DND-41 (cell line): ENCODE measurements around the gene IL3RA.

ENCODE experiments used
- ATAC-seq: fragments of 200-7000 bp; cut with Tn5 transposase; 3 replicates; pipeline ENCODE4 v1.9.1; 2021; ENCODE audit warnings: low read depth; ENCODE audit not compliant: insufficient read depth
- DNase-seq: peaks from one replicate; pipeline ENCODE4 v3.0.0-alpha.2; 2020
- H2AFZ ChIP-seq: 2 replicates; pipeline ENCODE4 v1.6.0; 2012; ENCODE audit warnings: low read depth, low read length
- H3K27ac ChIP-seq: 2 replicates; pipeline ENCODE4 v1.5.1; 2012; ENCODE audit warnings: low read length, inconsistent platforms
- H3K27me3 ChIP-seq: fragments of 200-600 bp; sonication (generic); 2 replicates; pipeline ENCODE4 v1.6.0; 2012; ENCODE audit warnings: low read length, mild to moderate bottlenecking, inconsistent platforms; ENCODE audit not compliant: insufficient read depth, poor library complexity
- H3K36me3 ChIP-seq: 2 replicates; pipeline ENCODE4 v1.5.1; 2012; ENCODE audit warnings: low read length, inconsistent platforms; ENCODE audit not compliant: insufficient read depth
- H3K4me1 ChIP-seq: 2 replicates; pipeline ENCODE4 v1.5.1; 2012; ENCODE audit warnings: mild to moderate bottlenecking, low read length; ENCODE audit not compliant: insufficient read depth
- H3K4me2 ChIP-seq: 2 replicates; pipeline ENCODE4 v1.6.0; 2012; ENCODE audit warnings: mild to moderate bottlenecking, moderate library complexity, low read length, inconsistent platforms; ENCODE audit not compliant: insufficient read depth
- H3K4me3 ChIP-seq, 2 experiments: fragments of 200-600 bp in 1 of 2; shearing (Covaris generic) in 1 of 2; 2 replicates each; pipeline ENCODE4 v1.5.1; 2012 to 2016; ENCODE audit warnings: inconsistent platforms in 2 of 2, low read length in 2 of 2, mild to moderate bottlenecking in 2 of 2, low read depth in 1 of 2, moderate library complexity in 1 of 2
- H3K79me2 ChIP-seq: 2 replicates; pipeline ENCODE4 v1.6.0; 2012; ENCODE audit warnings: low read length, inconsistent platforms; ENCODE audit not compliant: insufficient read depth
- H3K9ac ChIP-seq: 2 replicates; pipeline ENCODE4 v1.6.0; 2012; ENCODE audit warnings: low read depth, mild to moderate bottlenecking, inconsistent platforms, low read length, moderate library complexity
- H3K9me3 ChIP-seq: 2 replicates; pipeline ENCODE4 v1.5.1; 2012; ENCODE audit warnings: low read length, moderate library complexity, mild to moderate bottlenecking, inconsistent platforms; ENCODE audit not compliant: insufficient read depth, severe bottlenecking
- H4K20me1 ChIP-seq: 2 replicates; pipeline ENCODE4 v1.6.0; 2012; ENCODE audit warnings: low read length; ENCODE audit not compliant: insufficient read depth
- EZH2 ChIP-seq: IDR thresholded peaks from 3 replicates; pipeline ENCODE4 v1.6.1; 2012; ENCODE audit warnings: borderline replicate concordance, low read depth, mild to moderate bottlenecking, moderate library complexity, low read length, inconsistent platforms; ENCODE audit not compliant: severe bottlenecking
- TF ChIP-seq, protein P1 (sequence below): IDR thresholded peaks from 2 replicates; pipeline ENCODE4 v1.5.1; 2012; ENCODE audit warnings: borderline replicate concordance, low read length, moderate library complexity, mild to moderate bottlenecking; ENCODE audit not compliant: poor library complexity, severe bottlenecking; ENCODE audit errors: extremely low read depth

Gene IL3RA

GRCh38 chrX:1416965-1417760, 80.6 kb downstream of the IL3RA start:
- DNase-seq: no peak
- no peak overlapping the region for H3K27ac ChIP-seq
- no peak for TF ChIP-seq EZH2
- TF ChIP-seq, protein P1, sequence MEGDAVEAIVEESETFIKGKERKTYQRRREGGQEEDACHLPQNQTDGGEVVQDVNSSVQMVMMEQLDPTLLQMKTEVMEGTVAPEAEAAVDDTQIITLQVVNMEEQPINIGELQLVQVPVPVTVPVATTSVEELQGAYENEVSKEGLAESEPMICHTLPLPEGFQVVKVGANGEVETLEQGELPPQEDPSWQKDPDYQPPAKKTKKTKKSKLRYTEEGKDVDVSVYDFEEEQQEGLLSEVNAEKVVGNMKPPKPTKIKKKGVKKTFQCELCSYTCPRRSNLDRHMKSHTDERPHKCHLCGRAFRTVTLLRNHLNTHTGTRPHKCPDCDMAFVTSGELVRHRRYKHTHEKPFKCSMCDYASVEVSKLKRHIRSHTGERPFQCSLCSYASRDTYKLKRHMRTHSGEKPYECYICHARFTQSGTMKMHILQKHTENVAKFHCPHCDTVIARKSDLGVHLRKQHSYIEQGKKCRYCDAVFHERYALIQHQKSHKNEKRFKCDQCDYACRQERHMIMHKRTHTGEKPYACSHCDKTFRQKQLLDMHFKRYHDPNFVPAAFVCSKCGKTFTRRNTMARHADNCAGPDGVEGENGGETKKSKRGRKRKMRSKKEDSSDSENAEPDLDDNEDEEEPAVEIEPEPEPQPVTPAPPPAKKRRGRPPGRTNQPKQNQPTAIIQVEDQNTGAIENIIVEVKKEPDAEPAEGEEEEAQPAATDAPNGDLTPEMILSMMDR: no peak
- H3K9me3 ChIP-seq: peaks cover 13% of the 10 kb centered on the region
- H3K9ac ChIP-seq: no peak overlapping the region
- no peak for ATAC-seq
- H3K4me1 ChIP-seq: no peaks in the 10 kb centered on the region
- no peaks in the 10 kb centered on the region for H3K79me2 ChIP-seq
- H2AFZ ChIP-seq: no peak overlapping the region
- H4K20me1 ChIP-seq: peaks cover 20% of the 10 kb centered on the region
- peaks cover 80% of the 10 kb centered on the region for H3K36me3 ChIP-seq
- H3K4me3 ChIP-seq: no peak overlapping the region
- H3K27me3 ChIP-seq: no peaks in the 10 kb centered on the region
- H3K4me2 ChIP-seq: no peak overlapping the region

DNA sequence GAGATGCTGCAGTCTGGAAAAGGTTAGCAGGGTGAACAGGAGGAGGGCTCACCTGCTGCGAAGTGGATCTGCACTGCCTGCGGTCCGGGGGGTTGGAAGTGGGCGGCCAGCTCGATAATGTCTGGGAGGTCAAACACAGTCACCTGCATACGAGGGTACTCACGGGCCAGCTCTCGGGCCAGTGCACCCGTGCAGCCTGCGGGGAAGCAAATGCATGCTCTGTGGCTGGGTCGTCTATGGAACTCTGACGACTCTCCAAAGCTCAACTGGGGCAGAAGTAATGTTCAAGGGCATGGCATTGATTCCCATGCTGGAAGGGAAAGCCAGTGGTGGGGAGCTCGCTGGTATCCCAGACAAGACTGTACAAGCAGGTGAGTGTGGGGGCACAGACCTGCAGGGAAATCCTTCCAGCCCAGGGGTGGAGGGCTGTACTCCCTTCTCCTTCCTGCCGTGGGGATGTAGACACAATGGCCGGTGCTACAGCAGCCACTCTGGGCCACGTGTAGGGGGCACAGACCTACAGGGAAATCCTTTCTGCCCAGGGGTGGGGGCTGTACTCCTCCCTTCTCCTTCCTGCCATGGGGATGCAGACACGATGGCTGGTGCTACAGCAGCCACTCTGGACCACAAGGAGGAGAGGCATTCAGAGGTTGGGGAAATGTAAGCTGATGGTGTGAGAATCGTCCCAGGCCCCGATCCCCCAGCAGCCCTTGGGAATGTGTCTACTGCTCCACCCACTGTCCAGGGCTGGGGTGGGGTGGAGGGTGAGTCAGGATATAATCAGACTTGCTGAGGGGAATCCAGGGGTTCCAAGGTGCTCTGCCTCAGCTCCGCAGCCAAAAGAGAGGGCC, 81.6 kb downstream of the IL3RA start:
- Histone ChIP-seq H4K20me1 (peaks cover 20% of the 10 kb centered on the region), H3K4me1 (no peaks in the 10 kb centered on the region), H2AFZ (no peak overlapping the region), H3K4me3 (no peak overlapping the region), H3K27ac (no peak overlapping the region), H3K4me2 (no peak overlapping the region), H3K27me3 (no peaks in the 10 kb centered on the region), H3K9ac (no peak overlapping the region), H3K9me3 (peaks cover 23% of the 10 kb centered on the region), H3K36me3 (peaks cover 81% of the 10 kb centered on the region), H3K79me2 (no peaks in the 10 kb centered on the region)
- ATAC-seq (no peak), DNase-seq (no peak)
- no peak for TF ChIP-seq EZH2
- TF ChIP-seq, protein P1: no peak

DNA sequence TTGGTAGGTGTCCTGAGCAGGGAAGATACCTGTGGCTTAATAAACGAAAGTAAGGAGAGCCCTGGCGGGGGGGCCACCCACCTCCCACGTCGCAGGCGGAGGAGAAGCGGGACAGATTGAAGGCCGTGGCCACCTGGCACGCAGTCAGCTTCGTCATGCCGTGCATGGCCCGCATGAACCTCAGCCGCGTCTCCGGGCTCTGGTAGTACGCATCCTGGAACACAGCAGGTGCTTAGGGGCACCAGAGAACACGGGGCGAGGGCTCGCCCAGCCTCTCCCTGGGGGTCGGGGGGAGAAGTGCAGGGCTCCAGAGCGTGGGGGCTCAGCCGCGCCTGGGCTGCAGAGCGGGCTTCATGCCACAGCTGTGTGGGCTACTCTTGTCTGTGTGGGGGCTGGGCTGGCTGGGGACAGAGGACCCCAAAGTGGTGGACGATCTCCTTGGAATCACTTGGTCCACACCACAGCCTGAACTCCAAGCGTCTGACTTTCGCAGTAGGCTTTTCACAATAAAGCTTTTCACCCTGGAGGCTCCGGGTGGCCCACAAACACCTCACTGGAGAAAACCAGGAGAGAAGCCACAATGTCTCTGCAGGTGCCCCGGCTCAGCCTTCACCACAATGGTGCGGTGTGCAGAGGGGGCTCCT, 82.4 kb downstream of the IL3RA start:
- H3K36me3 ChIP-seq: peaks cover 81% of the 10 kb centered on the region
- H3K9me3 ChIP-seq: peaks cover 31% of the 10 kb centered on the region

More for the DNA sequence above, 82.4 kb downstream of the IL3RA start:
- TF ChIP-seq, protein P1: no peak
- TF ChIP-seq EZH2: no peak
- Histone ChIP-seq H3K9ac (no peak overlapping the region), H3K4me1 (no peaks in the 10 kb centered on the region), H3K4me2 (no peak overlapping the region), H2AFZ (no peak overlapping the region), H3K27me3 (no peaks in the 10 kb centered on the region), H3K27ac (no peak overlapping the region), H4K20me1 (peaks cover 20% of the 10 kb centered on the region), H3K4me3 (no peak overlapping the region), H3K79me2 (no peaks in the 10 kb centered on the region)
- DNase-seq: no peak
- peak; percentile 19 for ATAC-seq
